Activated CD8-positive, alpha-beta memory T cell treated with anti-CD3 and anti-CD28 coated beads, Interleukin-2, amount 50 U/mL, for 24 hours (primary cell): ENCODE data around the gene FOS.
A peak's percentile ranks its signal among the peaks of the same experiment; 100 is the strongest.
"Not testable (repeated sequence)": the region's sequence is repeated elsewhere in the genome, so short reads cannot be mapped to it uniquely, and the experiment has no call there.

ENCODE experiments used
- DNase-seq: peaks from one replicate; pipeline ENCODE4 v3.0.0-alpha.2; 2020; ENCODE audit errors: extremely low read depth

The FOS gene

DNA sequence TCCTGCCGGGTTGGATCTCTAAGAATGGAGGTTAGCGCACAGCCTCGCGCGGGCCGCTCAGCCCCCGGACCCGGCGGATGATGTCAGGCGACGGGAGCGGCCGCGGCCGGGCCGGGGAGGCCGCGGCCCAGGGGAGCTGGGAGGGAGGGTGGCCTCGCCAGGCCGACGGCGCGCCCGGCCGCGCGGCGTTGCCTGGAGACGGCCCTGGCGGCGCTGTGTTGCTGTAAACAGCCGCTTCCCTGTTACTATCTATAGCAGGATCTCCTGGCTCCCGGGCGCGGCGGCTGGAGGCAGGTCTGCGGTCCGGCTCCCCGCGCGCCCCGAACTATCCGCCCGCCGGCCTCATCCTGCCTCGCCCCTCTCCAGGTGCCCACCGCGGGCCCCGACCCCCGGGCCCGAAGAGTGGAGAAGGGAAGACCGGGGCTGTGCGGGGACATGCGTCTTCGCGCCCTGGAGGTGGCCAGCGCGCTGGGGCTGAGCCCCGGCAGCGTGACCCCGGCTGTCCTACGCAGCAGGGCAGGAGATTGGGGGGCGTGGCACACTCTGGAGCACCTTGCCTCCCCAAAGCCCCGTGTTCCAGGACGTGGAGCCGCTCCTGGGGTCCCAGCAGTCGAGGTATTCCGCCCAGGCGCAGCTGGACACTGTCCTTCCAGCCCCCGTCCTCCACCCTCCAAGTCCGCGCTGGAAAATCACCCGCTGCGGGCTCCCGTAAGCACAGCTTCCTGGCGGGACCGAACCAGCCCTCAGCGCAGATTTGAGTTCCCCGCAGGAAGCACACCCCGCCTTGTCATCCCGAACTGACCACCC, 1.4 kb upstream of the FOS start:
- DNase-seq = no peak

GRCh38 chr14:75277815-75278421, 710 bp upstream of the FOS start:
- no peak for DNase-seq

GRCh38 chr14:75279153-75279762, 630 bp downstream of the FOS start:
- no peak for DNase-seq

- no peak for DNase-seq
Measured at GRCh38 chr14:75279763-75280290, 1.2 kb downstream of the FOS start.

DNA sequence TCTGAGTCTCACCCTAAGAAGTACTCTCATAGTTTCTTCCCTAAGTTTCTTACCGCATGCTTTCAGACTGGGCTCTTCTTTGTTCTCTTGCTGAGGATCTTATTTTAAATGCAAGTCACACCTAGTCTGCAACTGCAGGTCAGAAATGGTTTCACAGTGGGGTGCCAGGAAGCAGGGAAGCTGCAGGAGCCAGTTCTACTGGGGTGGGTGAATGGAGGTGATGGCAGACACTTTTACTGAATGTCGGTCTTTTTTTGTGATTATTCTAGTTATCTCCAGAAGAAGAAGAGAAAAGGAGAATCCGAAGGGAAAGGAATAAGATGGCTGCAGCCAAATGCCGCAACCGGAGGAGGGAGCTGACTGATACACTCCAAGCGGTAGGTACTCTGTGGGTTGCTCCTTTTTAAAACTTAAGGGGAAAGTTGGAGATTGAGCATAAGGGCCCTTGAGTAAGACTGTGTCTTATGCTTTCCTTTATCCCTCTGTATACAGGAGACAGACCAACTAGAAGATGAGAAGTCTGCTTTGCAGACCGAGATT, 1.7 kb downstream of the FOS start:
- DNase-seq = no peak

- DNase-seq = no peak
Measured at GRCh38 chr14:75280831-75281653, 2.4 kb downstream of the FOS start.

DNA sequence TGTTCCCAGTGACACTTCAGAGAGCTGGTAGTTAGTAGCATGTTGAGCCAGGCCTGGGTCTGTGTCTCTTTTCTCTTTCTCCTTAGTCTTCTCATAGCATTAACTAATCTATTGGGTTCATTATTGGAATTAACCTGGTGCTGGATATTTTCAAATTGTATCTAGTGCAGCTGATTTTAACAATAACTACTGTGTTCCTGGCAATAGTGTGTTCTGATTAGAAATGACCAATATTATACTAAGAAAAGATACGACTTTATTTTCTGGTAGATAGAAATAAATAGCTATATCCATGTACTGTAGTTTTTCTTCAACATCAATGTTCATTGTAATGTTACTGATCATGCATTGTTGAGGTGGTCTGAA, 3.0 kb downstream of the FOS start:
- DNase-seq = no peak

- no peak for DNase-seq
Measured at GRCh38 chr14:75282170-75282554, 3.5 kb downstream of the FOS start.

DNA sequence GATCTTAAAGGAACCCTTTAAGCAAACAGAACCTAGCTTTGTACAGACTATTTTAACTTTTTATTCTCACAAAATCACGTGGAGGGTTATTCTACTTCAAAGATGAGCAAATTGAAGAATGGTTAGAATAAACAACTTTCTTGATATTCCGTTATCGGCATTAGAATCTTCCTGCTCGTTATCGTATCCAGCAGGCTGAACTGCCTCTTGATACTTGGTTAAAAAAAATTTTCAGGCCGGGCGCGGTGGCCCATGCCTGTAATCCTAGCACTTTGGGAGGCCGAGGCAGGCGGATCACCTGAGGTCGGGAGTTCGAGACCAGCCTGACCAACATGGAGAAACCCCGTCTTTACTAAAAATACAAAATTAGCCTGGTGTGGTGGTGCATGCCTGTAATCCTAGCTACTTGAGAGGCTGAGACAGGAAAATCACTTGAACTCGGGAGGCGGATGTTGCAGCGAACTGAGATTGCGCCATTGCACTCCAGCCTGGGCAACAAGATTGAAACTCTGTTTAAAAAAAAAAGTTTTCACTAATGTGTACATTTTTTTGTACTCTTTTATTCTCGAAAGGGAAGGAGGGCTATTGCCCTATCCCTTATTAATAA, 4.0 kb downstream of the FOS start:
- DNase-seq = not testable (repeated sequence)

GRCh38 chr14:75283162-75283832, 4.7 kb downstream of the FOS start:
- no peak for DNase-seq

DNA sequence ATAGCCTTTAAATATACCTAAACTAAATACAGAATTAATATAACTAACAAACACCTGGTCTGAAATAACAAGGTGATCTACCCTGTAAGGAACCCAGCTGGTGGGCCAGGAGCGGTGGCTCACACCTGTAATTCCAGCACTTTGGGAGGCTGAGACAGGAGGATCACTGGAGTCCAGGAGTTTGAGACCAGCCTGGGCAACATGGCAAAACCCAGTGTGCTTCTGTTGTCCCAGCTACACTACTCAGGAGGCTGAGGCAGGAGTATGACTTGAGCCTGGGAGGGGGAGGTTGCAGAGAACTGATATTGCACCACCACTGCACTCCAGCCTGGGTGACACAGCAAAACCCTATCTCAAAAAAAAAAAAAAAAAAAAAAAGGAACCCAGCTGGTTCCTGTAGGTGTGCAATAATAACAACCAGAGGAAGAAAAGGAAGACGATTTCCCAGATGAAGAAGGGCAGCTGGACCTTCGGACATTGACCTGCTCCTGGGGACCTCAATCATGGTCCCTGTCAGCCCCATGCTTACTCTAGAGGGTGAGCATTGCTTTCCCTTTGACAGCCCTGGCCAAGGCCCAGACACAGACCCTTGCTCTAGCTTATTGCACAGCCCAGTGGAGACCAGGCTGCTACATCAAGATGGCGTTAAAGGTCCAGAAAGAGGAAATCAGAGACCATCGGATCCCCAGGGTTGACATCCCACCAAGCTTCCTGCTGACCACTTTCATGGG, 5.4 kb downstream of the FOS start:
- no peak for DNase-seq

- DNase-seq = no peak
Measured at GRCh38 chr14:75285331-75285730, 6.7 kb downstream of the FOS start.

GRCh38 chr14:75286313-75286712, 7.7 kb downstream of the FOS start:
- DNase-seq = no peak

DNA sequence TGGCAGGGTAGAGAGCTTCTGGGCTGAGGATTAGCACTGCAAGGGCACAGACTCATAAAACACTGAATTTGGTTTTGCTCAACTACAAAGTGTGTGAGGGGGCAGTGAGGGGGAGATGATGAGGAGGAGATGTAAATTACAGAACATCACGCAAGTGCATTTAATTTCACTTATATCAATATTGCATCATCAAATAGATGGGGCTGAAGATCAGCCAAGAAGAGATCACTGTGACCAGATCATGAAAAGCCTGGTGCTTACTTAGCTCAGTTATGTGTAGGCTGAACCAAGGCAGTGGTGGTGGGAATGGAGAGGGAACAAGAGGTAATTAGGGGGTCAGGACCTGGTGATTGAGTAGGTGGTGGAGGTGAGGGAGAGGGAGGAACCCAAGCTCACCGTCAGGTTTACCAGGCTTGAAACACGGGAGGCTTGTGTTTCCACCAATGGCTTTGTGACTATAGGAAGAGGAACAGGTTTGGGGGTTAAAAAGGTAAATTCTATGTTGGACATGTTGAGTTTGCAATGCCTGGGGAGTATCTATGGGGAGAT, 11.3 kb downstream of the FOS start:
- no peak for DNase-seq

GRCh38 chr14:75290851-75291250, 12.2 kb downstream of the FOS start:
- no peak for DNase-seq

- DNase-seq = no peak
Measured at GRCh38 chr14:75291331-75291730, 12.7 kb downstream of the FOS start.

- no peak for DNase-seq
Measured at GRCh38 chr14:75292101-75292563, 13.5 kb downstream of the FOS start.

GRCh38 chr14:75292886-75293285, 14.3 kb downstream of the FOS start:
- no peak for DNase-seq

DNA sequence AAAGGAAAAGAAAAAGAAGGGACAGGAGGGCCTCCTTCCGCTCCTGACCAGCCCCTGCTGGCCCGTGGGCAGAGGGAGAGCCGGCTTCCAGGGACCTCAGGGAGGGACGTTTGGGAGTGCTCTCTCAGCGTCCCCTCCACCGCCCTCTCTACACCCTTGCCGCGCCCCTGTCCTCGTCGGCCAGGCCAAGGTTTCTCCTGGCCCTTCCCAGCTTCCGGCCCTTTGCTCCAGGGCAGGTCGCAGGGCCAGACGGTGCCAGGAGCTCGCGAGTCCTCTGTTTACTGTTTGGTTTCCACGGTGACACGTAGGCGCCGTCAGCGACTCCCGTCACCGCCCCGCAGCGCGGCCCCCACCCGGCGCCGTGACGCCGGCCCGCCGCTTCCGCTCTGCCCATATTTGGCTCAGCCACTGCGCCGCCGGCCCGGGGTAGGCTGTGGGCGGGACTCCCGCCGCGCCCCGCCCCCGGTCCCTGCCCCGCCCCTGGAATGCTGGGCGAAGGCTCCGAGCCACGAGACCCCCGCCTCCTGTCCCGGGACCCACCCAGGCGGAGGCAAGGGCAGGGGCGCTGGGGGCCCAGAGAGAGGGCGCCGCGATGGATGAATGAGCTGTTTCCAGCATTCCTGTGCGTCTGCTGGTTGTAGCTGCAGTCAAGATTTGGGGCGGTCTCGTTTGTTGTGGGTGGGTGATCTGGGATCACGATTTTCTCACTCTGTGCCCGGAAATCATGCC, 15.5 kb downstream of the FOS start:
- peak; percentile 83 for DNase-seq
